HG03432 (cell line): ENCODE data around the gene MACROD1.

ENCODE experiments used
- ATAC-seq: cut with Tn5 transposase; IDR thresholded peaks from one replicate; pipeline ENCODE4 v1.9.1; 2021; ENCODE audit warnings: mild to moderate bottlenecking, moderate library complexity; ENCODE audit not compliant: unreplicated experiment

The MACROD1 gene

GRCh38 chr11:64078905-64079304 is 87.0 kb downstream of the MACROD1 start:
- ATAC-seq: no peak

GRCh38 chr11:64078284-64078683 is 87.6 kb downstream of the MACROD1 start:
- no peak for ATAC-seq

GRCh38 chr11:64077607-64078006 is 88.3 kb downstream of the MACROD1 start:
- ATAC-seq: no peak

GRCh38 chr11:64076758-64077157 is 89.2 kb downstream of the MACROD1 start:
- no peak for ATAC-seq

- no peak for ATAC-seq
Observed at GRCh38 chr11:64074239-64074638, 91.7 kb downstream of the MACROD1 start.

- no peak for ATAC-seq
Observed at GRCh38 chr11:64073542-64073941, 92.4 kb downstream of the MACROD1 start.

- no peak for ATAC-seq
Observed at GRCh38 chr11:64072871-64073270, 93.0 kb downstream of the MACROD1 start.

- no peak for ATAC-seq
Observed at GRCh38 chr11:64072403-64072802, 93.5 kb downstream of the MACROD1 start.

GRCh38 chr11:64071849-64072248 is 94.1 kb downstream of the MACROD1 start:
- no peak for ATAC-seq

GRCh38 chr11:64070314-64070681 is 95.6 kb downstream of the MACROD1 start:
- ATAC-seq: no peak

- ATAC-seq: no peak
Observed at GRCh38 chr11:64069401-64070313, 96.3 kb downstream of the MACROD1 start.

- ATAC-seq: no peak
Observed at GRCh38 chr11:64068705-64069400, 97.1 kb downstream of the MACROD1 start.

- no peak for ATAC-seq
Observed at GRCh38 chr11:64067230-64067993, 98.5 kb downstream of the MACROD1 start.

- ATAC-seq: no peak
Observed at GRCh38 chr11:64065712-64066111, 100.2 kb downstream of the MACROD1 start.

GRCh38 chr11:64065141-64065465 is 100.8 kb downstream of the MACROD1 start:
- ATAC-seq: no peak

GRCh38 chr11:64064374-64065140 is 101.4 kb downstream of the MACROD1 start:
- no peak for ATAC-seq

- no peak for ATAC-seq
Observed at GRCh38 chr11:64063777-64064176, 102.1 kb downstream of the MACROD1 start.

GRCh38 chr11:64062185-64063039 is 103.5 kb downstream of the MACROD1 start:
- no peak for ATAC-seq

GRCh38 chr11:64060861-64061444 is 105.0 kb downstream of the MACROD1 start:
- ATAC-seq: no peak
